Erythroblast (primary cell): ENCODE results near the gene AIF1.

Experiments
- GATA1 ChIP-seq: IDR thresholded peaks from 2 replicates; pipeline ENCODE4 v1.6.1; 2011; ENCODE audit warnings: low read depth, mild to moderate bottlenecking, control low read depth, low read length, moderate library complexity
- POLR2A ChIP-seq: IDR thresholded peaks from 2 replicates; pipeline ENCODE4 v1.6.1; 2011; ENCODE audit warnings: mild to moderate bottlenecking, low read length

GRCh38 chr6:31657406-31658157 lies 42.5 kb downstream of the AIF1 start:
- TF ChIP-seq POLR2A (no peak), GATA1 (no peak)
